CD4-positive, alpha-beta memory T cell (primary cell): ENCODE data around the gene SNX19. TPM values are rescaled to one million over a fixed set of nuclear protein-coding genes. Genes with fewer than 3 reads are reported as not detected.

Experiments used
- CTCF ChIA-PET: fragments of 350-600 bp; sonication (Branson Sonifier 250); formaldehyde crosslinking; loops from one replicate; lab custom pipeline; 2021; ENCODE audit warnings: inconsistent platforms; ENCODE audit not compliant: partially characterized antibody; lab: Charles Lee
- POLR2A ChIA-PET: fragments of 350-600 bp; sonication (Branson Sonifier 250); formaldehyde crosslinking; loops from one replicate; lab custom pipeline; 2021; ENCODE audit not compliant: partially characterized antibody; lab: Charles Lee
- DNase-seq, 5 donors: peaks; one replicate each; pipeline versions ENCODE4 v3.0.0 to v3.0.0-alpha.2; 2020 to 2022; ENCODE audit warnings: mixed read lengths in 1 of 5
- H3K27ac ChIP-seq: one replicate; pipeline ENCODE4 v1.7.0; 2013; ENCODE audit warnings: low read depth, low read length
- H3K27me3 ChIP-seq: 2 replicates; pipeline ENCODE4 v1.7.0; 2013; ENCODE audit warnings: mild to moderate bottlenecking, low read length, moderate library complexity; ENCODE audit not compliant: insufficient read depth
- H3K36me3 ChIP-seq: 2 replicates; pipeline ENCODE4 v1.7.0; 2013; ENCODE audit warnings: mild to moderate bottlenecking, low read length, moderate library complexity; ENCODE audit not compliant: insufficient read depth
- H3K4me1 ChIP-seq: 2 replicates; pipeline ENCODE4 v1.7.0; 2013; ENCODE audit warnings: mild to moderate bottlenecking, low read length, moderate library complexity; ENCODE audit not compliant: insufficient read depth
- H3K4me3 ChIP-seq, 2 donors: one replicate each; pipeline ENCODE4 v1.7.0; 2013; ENCODE audit warnings: low read length in 2 of 2, mild to moderate bottlenecking in 1 of 2
- H3K9me3 ChIP-seq, 2 donors: one replicate each; pipeline ENCODE4 v1.7.0; 2013; ENCODE audit warnings: low read length in 2 of 2, control low read depth in 1 of 2; ENCODE audit not compliant: control insufficient read depth in 1 of 2
- H3K27ac Mint-ChIP-seq, 7 donors: one replicate each; pipeline ENCODE4 v1.8.0; 2020 to 2021; ENCODE audit warnings: mixed read lengths in 7 of 7, mild to moderate bottlenecking in 6 of 7, inconsistent platforms in 3 of 7, moderate library complexity in 3 of 7
- H3K27me3 Mint-ChIP-seq, 2 donors: one replicate each; pipeline ENCODE4 v1.8.0; 2020 to 2021; ENCODE audit warnings: mixed read lengths in 2 of 2
- H3K36me3 Mint-ChIP-seq, 2 donors: one replicate each; pipeline ENCODE4 v1.8.0; 2020 to 2021; ENCODE audit warnings: mixed read lengths in 2 of 2, inconsistent platforms in 1 of 2, mild to moderate bottlenecking in 1 of 2
- H3K4me1 Mint-ChIP-seq, 4 donors: one replicate each; pipeline ENCODE4 v1.8.0; 2020 to 2021; ENCODE audit warnings: mixed read lengths in 4 of 4, mild to moderate bottlenecking in 1 of 4
- H3K4me3 Mint-ChIP-seq, 8 donors: one replicate each; pipeline ENCODE4 v1.8.0; 2020 to 2021; ENCODE audit warnings: mixed read lengths in 8 of 8, mild to moderate bottlenecking in 7 of 8, moderate library complexity in 6 of 8, inconsistent platforms in 3 of 8
- H3K9me3 Mint-ChIP-seq, 8 donors: one replicate each; pipeline ENCODE4 v1.8.0; 2020 to 2021; ENCODE audit warnings: mixed read lengths in 8 of 8, mild to moderate bottlenecking in 5 of 8, inconsistent platforms in 3 of 8, moderate library complexity in 1 of 8
- intact Hi-C: fragments of 100-400 bp; cut with micrococcal nuclease; formaldehyde crosslinking; loops from one replicate; pipeline ENCODE4 v1.15.1; 2023
- polyA plus RNA-seq, 2 donors: library from polyadenylated mRNA; unstranded; fragments of 300-500 nt; fragmentation: Illumina TruSeq; gene quantifications; one replicate each; pipeline ENCODE4 v1.2.3, GENCODE V29; 2021
- total RNA-seq, 2 experiments: library from RNA; stranded (reverse); gene quantifications; one replicate each; pipeline ENCODE4 v1.2.3, GENCODE V29; 2021

SNX19 gene
- total and polyA plus RNA-seq, 4 experiments from 2014 or later, result 21.4 to 94.2 (median 57.1) TPM

- Histone ChIP-seq H3K4me3 (no peak overlapping the region), H3K9me3 (no peaks in the 10 kb centered on the region), H3K27me3 (no peaks in the 10 kb centered on the region), H3K36me3 (no peaks in the 10 kb centered on the region), H3K27ac (no peak overlapping the region), H3K4me1 (no peaks in the 10 kb centered on the region)
- intact Hi-C loops, result no loop called here
- Mint-ChIP-seq H3K27me3 (peaks cover 15 to 16% of the 10 kb centered on the region in 2 donors), H3K27ac (no peak overlapping the region), H3K4me1 (no peaks in the 10 kb centered on the region), H3K4me3 (no peak overlapping the region), H3K9me3 (peaks cover 4 to 27% (median 17%) of the 10 kb centered on the region in 8 donors), H3K36me3 (no peaks in the 10 kb centered on the region)
- ChIA-PET POLR2A (no interaction called here), CTCF (no interaction called here)
- no peak for DNase-seq
Observed at GRCh38 chr11:130837194-130837593, 79.1 kb downstream of the SNX19 start.

DNA sequence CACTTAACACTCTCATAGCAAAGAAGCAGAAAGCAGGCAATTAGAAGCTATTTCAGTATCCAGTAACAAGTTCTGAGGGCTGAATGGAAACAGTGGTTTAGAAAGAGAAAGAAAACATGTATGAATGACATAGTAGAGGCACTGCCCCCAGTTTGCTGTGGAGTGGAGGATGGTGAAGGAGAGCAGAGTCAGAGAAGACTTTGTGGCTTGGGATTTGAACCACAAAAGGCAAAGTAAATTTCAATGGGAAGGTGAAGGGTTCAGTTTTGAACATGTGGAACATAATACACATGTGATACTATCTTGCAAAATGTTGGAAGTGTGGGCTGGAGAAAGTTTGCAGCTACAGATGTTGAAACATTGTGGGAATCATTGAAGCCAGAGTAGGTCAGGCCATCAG is 81.4 kb downstream of the SNX19 start:
- Mint-ChIP-seq H3K9me3 (peaks cover 4 to 27% (median 17%) of the 10 kb centered on the region in 8 donors), H3K36me3 (no peaks in the 10 kb centered on the region), H3K4me1 (no peaks in the 10 kb centered on the region), H3K27me3 (peaks cover 8 to 13% of the 10 kb centered on the region in 2 donors), H3K4me3 (no peak overlapping the region), H3K27ac (no peak overlapping the region)
- ChIA-PET CTCF (no interaction called here), POLR2A (no interaction called here)
- Histone ChIP-seq H3K27me3 (no peaks in the 10 kb centered on the region), H3K36me3 (no peaks in the 10 kb centered on the region), H3K9me3 (no peaks in the 10 kb centered on the region), H3K27ac (no peak overlapping the region), H3K4me3 (no peak overlapping the region), H3K4me1 (no peaks in the 10 kb centered on the region)
- DNase-seq, result no peak
- intact Hi-C loops, result no loop called here

DNA sequence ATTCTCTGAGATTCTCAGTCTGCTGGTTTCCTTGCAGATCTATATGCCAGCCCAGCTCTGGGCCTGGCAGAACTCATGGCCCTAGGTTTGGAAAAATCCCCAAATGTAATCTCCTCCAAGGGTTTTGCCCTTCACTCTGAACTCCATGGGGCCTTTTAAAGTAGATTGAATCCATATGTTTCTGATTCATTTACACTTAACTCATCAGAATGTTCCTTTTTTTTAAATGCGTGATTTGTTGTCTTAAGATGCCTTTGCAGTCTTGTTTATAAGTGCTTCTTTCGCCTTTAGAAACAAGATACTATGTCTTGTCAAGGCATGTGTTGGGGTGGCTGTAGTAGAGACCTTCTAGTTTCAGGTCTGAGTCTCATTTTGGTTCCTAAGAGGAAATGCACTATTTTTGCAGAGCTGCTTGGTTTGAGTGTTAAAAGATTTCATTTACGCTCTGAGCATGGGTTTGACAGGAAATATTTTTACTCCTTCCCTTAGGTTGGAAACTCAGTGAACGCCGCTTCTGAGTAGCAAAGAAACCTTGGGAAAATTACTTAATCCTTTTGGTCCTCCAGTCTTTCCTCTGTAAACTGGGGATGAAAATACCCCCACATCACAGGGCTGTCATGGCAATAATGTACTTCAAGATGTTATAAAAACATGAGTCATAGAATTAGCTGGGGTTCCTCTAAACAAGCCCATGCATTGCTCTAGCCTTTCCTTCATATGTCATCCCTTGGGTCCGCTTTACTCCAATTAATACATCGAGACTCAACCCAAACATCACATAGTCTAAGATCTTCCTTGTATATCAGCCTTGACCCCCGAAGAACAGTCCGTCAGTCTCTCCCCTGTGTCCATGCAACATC is 83.5 kb downstream of the SNX19 start:
- Mint-ChIP-seq H3K36me3 (no peaks in the 10 kb centered on the region), H3K4me3 (no peak overlapping the region), H3K27me3 (peaks cover 8 to 14% of the 10 kb centered on the region in 2 donors), H3K4me1 (no peaks in the 10 kb centered on the region), H3K9me3 (peaks cover 4 to 15% (median 8%) of the 10 kb centered on the region in 8 donors), H3K27ac (no peak overlapping the region)
- CTCF ChIA-PET, result no interaction called here
- Histone ChIP-seq H3K4me3 (no peak overlapping the region), H3K27ac (no peak overlapping the region), H3K36me3 (no peaks in the 10 kb centered on the region), H3K9me3 (no peaks in the 10 kb centered on the region), H3K4me1 (no peaks in the 10 kb centered on the region), H3K27me3 (no peaks in the 10 kb centered on the region)
- POLR2A ChIA-PET, result no interaction called here
- intact Hi-C loops, result no loop called here
- no peak for DNase-seq

DNA sequence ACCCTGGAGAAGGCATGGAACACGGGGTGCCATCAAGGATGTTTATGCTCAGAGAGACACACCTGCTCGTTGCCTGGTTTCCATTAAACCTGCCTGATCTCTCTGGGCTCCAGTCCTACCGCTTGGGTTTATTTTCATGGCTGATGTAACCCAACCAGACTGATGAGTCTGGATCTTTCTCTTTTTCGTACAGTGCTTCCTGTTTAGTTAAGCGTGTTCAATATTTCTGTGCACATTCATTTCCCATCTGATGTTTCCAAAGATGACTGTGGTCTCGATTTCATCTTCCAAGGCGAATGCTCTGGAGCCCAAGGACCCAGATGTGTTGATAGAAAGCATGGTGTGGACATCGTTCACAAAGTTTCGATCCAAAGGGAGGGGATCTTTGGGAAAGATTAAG is 84.3 kb downstream of the SNX19 start:
- Histone ChIP-seq H3K9me3 (no peaks in the 10 kb centered on the region), H3K27me3 (no peaks in the 10 kb centered on the region), H3K4me1 (no peaks in the 10 kb centered on the region), H3K4me3 (no peak overlapping the region), H3K36me3 (no peaks in the 10 kb centered on the region), H3K27ac (no peak overlapping the region)
- no peak overlapping the region for H3K4me3 Mint-ChIP-seq
- ChIA-PET POLR2A (no interaction called here), CTCF (no interaction called here)
- DNase-seq, result no peak
- peaks cover 5 to 14% of the 10 kb centered on the region in 2 donors for H3K27me3 Mint-ChIP-seq
- no peak overlapping the region for H3K27ac Mint-ChIP-seq
- H3K9me3 Mint-ChIP-seq, result peaks cover 1 to 6% (median 5%) of the 10 kb centered on the region in 8 donors
- no peaks in the 10 kb centered on the region for H3K4me1 Mint-ChIP-seq
- H3K36me3 Mint-ChIP-seq, result no peaks in the 10 kb centered on the region
- intact Hi-C loops, result no loop called here

DNA sequence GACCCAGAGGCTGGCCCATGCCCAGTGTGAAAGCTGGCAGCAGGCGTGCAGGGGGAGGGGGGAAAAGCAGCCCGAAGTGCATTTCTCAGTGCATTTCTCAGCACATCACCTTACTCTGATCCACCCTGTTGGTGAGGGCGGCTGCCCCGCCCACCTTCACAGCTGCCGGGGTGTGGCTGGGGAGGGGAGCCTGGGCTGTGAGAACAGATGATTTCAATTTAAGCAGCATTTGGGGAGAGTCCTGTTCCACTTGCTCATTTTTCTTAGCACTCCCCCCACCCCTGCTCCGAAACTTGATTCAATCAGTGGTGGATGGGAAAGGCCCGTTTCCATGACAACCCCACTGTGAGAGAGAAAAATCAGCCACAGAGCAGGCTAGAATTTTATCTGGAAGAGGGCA is 84.8 kb downstream of the SNX19 start:
- no peak for DNase-seq
- H3K27ac Mint-ChIP-seq, result no peak overlapping the region
- H3K4me3 ChIP-seq, result no peak overlapping the region

DNA sequence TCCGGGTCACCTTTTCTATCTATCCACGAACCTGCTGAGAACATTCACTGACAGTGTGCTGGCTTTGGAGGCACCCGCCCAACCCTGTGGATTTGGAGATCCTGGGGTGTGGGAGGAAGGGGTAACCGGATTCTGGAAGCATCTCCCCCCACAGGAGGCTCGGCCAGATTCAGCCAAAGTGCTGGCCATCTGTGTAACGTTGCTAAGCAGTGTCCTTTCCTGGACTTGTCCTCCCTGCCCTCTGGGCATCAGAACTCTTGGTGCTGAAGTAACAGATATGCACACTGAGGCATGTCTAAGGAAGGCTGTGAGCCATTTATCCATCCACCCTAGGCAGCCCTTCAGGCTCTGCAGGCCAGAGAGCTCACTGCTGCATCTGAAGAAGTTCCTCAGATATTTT is 85.7 kb downstream of the SNX19 start:
- Mint-ChIP-seq H3K27me3 (peaks cover 2 to 14% of the 10 kb centered on the region in 2 donors), H3K27ac (no peak overlapping the region), H3K9me3 (no peaks in the 10 kb centered on the region), H3K4me1 (no peaks in the 10 kb centered on the region), H3K36me3 (no peaks in the 10 kb centered on the region), H3K4me3 (no peak overlapping the region)
- ChIA-PET POLR2A (no interaction called here), CTCF (no interaction called here)
- no peak for DNase-seq
- Histone ChIP-seq H3K4me3 (no peak overlapping the region), H3K4me1 (no peaks in the 10 kb centered on the region), H3K27me3 (no peaks in the 10 kb centered on the region), H3K36me3 (no peaks in the 10 kb centered on the region), H3K9me3 (no peaks in the 10 kb centered on the region), H3K27ac (no peak overlapping the region)
- intact Hi-C loops, result no loop called here

More for the DNA sequence above, 84.8 kb downstream of the SNX19 start:
- Histone ChIP-seq H3K36me3 (no peaks in the 10 kb centered on the region), H3K4me1 (no peaks in the 10 kb centered on the region), H3K9me3 (no peaks in the 10 kb centered on the region), H3K27me3 (no peaks in the 10 kb centered on the region), H3K27ac (no peak overlapping the region)
- no peaks in the 10 kb centered on the region for H3K36me3 Mint-ChIP-seq
- H3K9me3 Mint-ChIP-seq, result peaks cover 0 to 2% (median under 1%) of the 10 kb centered on the region in 8 donors
- peaks cover 2 to 14% of the 10 kb centered on the region in 2 donors for H3K27me3 Mint-ChIP-seq
- H3K4me3 Mint-ChIP-seq, result no peak overlapping the region
- intact Hi-C loops, result no loop called here
- CTCF ChIA-PET, result no interaction called here
- POLR2A ChIA-PET, result no interaction called here
- H3K4me1 Mint-ChIP-seq, result no peaks in the 10 kb centered on the region

- Mint-ChIP-seq H3K4me3 (no peak overlapping the region), H3K4me1 (no peaks in the 10 kb centered on the region), H3K27me3 (peaks cover 2 to 16% of the 10 kb centered on the region in 2 donors), H3K36me3 (no peaks in the 10 kb centered on the region), H3K9me3 (no peaks in the 10 kb centered on the region), H3K27ac (no peak overlapping the region)
- Histone ChIP-seq H3K4me1 (no peaks in the 10 kb centered on the region), H3K9me3 (no peaks in the 10 kb centered on the region), H3K27ac (no peak overlapping the region), H3K36me3 (no peaks in the 10 kb centered on the region), H3K27me3 (no peaks in the 10 kb centered on the region), H3K4me3 (no peak overlapping the region)
- CTCF ChIA-PET, result interaction anchor here (0.8 to 1.5 kb wide), 2 partner anchors 11 to 33 kb away, joined by 3 read pairs; no protein-coding TSS in a partner anchor
- DNase-seq, result no peak
- POLR2A ChIA-PET, result no interaction called here
- intact Hi-C loops, result no loop called here
Observed at GRCh38 chr11:130829920-130830511, 86.3 kb downstream of the SNX19 start.
